A549 (cell line): Measurements from ENCODE around the gene ATP10A. TPM values are rescaled to one million over a fixed set of nuclear protein-coding genes. Genes with fewer than 3 reads are reported as not detected.

Experiments
- ATAC-seq, 2 experiments: fragments of 200-7000 bp in 1 of 2; fragments of >200 bp in 1 of 2; cut with Nextera tagmentation in 1 of 2; cut with Tn5 transposase in 1 of 2; 3 replicates each; pipeline versions ENCODE4 v1.8.0 to v1.9.1; 2018 to 2020; ENCODE audit warnings: mild to moderate bottlenecking in 1 of 2, moderate library complexity in 1 of 2
- CTCF ChIA-PET: fragments of 300-600 bp; sonication (Branson Sonifier 250); formaldehyde crosslinking; extraction: SDS; loops from one replicate; lab custom pipeline; 2021; ENCODE audit warnings: antibody characterized with exemption, inconsistent platforms; lab: Yijun Ruan, JAX
- POLR2A ChIA-PET: fragments of 350-600 bp; formaldehyde crosslinking; extraction: SDS; loops from one replicate; lab custom pipeline; 2021; ENCODE audit warnings: antibody characterized with exemption, inconsistent platforms; lab: Yijun Ruan, JAX
- DNase-seq, 2 experiments: peaks; one replicate each; pipeline versions ENCODE4 v3.0.0 to v3.0.0-alpha.2; 2011 to 2016; ENCODE audit warnings: low read depth in 1 of 2, low spot score in 1 of 2
- FAIRE-seq: peaks from 2 replicates; lab custom pipeline; 2011; peaks lifted over from hg19 to GRCh38; lab: Jason Lieb, UNC
- H3K27ac ChIP-seq, 2 experiments: fragments of >200 bp; sonication (Bioruptor Twin); formaldehyde crosslinking; 3 replicates each; pipeline ENCODE4 v1.5.1; 2016 to 2017
- H3K4me1 ChIP-seq: fragments of >200 bp; sonication (Bioruptor Twin); formaldehyde crosslinking; 3 replicates; pipeline ENCODE4 v1.6.1; 2016
- H3K4me2 ChIP-seq: fragments of >200 bp; sonication (Bioruptor Twin); formaldehyde crosslinking; 3 replicates; pipeline ENCODE4 v1.6.1; 2016
- H3K4me3 ChIP-seq: fragments of >200 bp; sonication (Bioruptor Twin); formaldehyde crosslinking; 3 replicates; pipeline ENCODE4 v1.5.1; 2016
- H3K9me3 ChIP-seq: fragments of >200 bp; sonication (Bioruptor Twin); formaldehyde crosslinking; 3 replicates; pipeline ENCODE4 v1.6.1; 2016
- BCL3 ChIP-seq: fragments of >200 bp; sonication (Bioruptor Twin); formaldehyde crosslinking; IDR thresholded peaks from 3 replicates; pipeline ENCODE4 v1.6.1; 2016
- BHLHE40 ChIP-seq: IDR thresholded peaks from 2 replicates; pipeline ENCODE4 v1.6.1; 2012; ENCODE audit warnings: low read depth, low read length, inconsistent platforms
- CBX8 ChIP-seq: fragments of 200-600 bp; sonication (generic); IDR thresholded peaks from 2 replicates; pipeline ENCODE4 v1.6.1; 2016
- CHD4 ChIP-seq: fragments of 200-600 bp; sonication (generic); IDR thresholded peaks from 2 replicates; pipeline ENCODE4 v1.6.1; 2016; ENCODE audit warnings: antibody characterized with exemption, mild to moderate bottlenecking, borderline replicate concordance
- CTCF ChIP-seq: fragments of >200 bp; sonication (Bioruptor Twin); formaldehyde crosslinking; IDR thresholded peaks from 3 replicates; pipeline ENCODE4 v1.5.1; 2016
- FOXS1 ChIP-seq: fragments of 250-450 bp; sonication (Bioruptor Pico); IDR thresholded peaks from 2 replicates; pipeline ENCODE4 v1.5.0; 2020; ENCODE audit warnings: mild to moderate bottlenecking, moderate library complexity
- GATA3 ChIP-seq: IDR thresholded peaks from 2 replicates; pipeline ENCODE4 v1.6.1; 2012; ENCODE audit warnings: borderline replicate concordance
- HDAC2 ChIP-seq: fragments of 200-600 bp; sonication (generic); IDR thresholded peaks from 2 replicates; pipeline ENCODE4 v1.6.1; 2016
- HES2 ChIP-seq: fragments of >200 bp; sonication (Bioruptor Twin); formaldehyde crosslinking; IDR thresholded peaks from 2 replicates; pipeline ENCODE4 v1.6.1; 2016
- HMGXB4 ChIP-seq: fragments of 250-450 bp; sonication (Bioruptor Pico); IDR thresholded peaks from 2 replicates; pipeline ENCODE4 v1.5.0; 2021; ENCODE audit warnings: mild to moderate bottlenecking, moderate library complexity, borderline replicate concordance
- HOXB13 ChIP-seq: fragments of 250-450 bp; sonication (Bioruptor Pico); IDR thresholded peaks from 2 replicates; pipeline ENCODE4 v1.5.0; 2020; ENCODE audit warnings: low read depth, mild to moderate bottlenecking, moderate library complexity
- KDM1A ChIP-seq: fragments of 200-600 bp; sonication (generic); IDR thresholded peaks from 2 replicates; pipeline ENCODE4 v1.6.1; 2016; ENCODE audit warnings: low read depth, mild to moderate bottlenecking
- KDM5A ChIP-seq: fragments of 200-600 bp; sonication (generic); IDR thresholded peaks from 2 replicates; pipeline ENCODE4 v1.6.1; 2016; ENCODE audit warnings: antibody characterized with exemption, mild to moderate bottlenecking
- MAZ ChIP-seq: fragments of 150-350 bp; IDR thresholded peaks from 2 replicates; pipeline ENCODE4 v1.6.1; 2014; ENCODE audit warnings: antibody characterized with exemption, low read depth, low read length, borderline replicate concordance
- MYC ChIP-seq: IDR thresholded peaks from 2 replicates; pipeline ENCODE4 v1.6.1; 2012; ENCODE audit warnings: mild to moderate bottlenecking, inconsistent platforms, low read length, improper control_type of control experiment, borderline replicate concordance
- NFE2L2 ChIP-seq: fragments of 150-350 bp; conservative IDR thresholded peaks from 2 replicates; pipeline ENCODE4 v1.6.1; 2014; ENCODE audit warnings: low read length
- NPAS2 ChIP-seq: fragments of 250-450 bp; sonication (Bioruptor Pico); IDR thresholded peaks from 2 replicates; pipeline ENCODE4 v1.8.0; 2022; ENCODE audit warnings: mild to moderate bottlenecking, moderate library complexity, borderline replicate concordance
- NR3C1 ChIP-seq: fragments of >200 bp; sonication (Bioruptor Twin); formaldehyde crosslinking; IDR thresholded peaks from 3 replicates; pipeline ENCODE4 v1.6.1; 2017
- POLR2AphosphoS2 ChIP-seq: conservative IDR thresholded peaks from 2 replicates; pipeline ENCODE4 v1.6.1; 2012; ENCODE audit warnings: low read length, improper control_type of control experiment, inconsistent platforms
- RAD21 ChIP-seq, 2 experiments: fragments of >200 bp in 1 of 2; sonication (Bioruptor Twin) in 1 of 2; formaldehyde crosslinking in 1 of 2; IDR thresholded peaks in 1 of 2; conservative IDR thresholded peaks in 1 of 2; 2 replicates in 1 of 2; 3 replicates in 1 of 2; pipeline ENCODE4 v1.6.1; 2012 to 2018; ENCODE audit warnings: inconsistent platforms in 1 of 2
- REST ChIP-seq: fragments of 200-600 bp; sonication (generic); IDR thresholded peaks from 2 replicates; pipeline ENCODE4 v1.6.1; 2016; ENCODE audit warnings: antibody characterized with exemption, mild to moderate bottlenecking, moderate library complexity
- TFCP2L1 ChIP-seq: fragments of 250-450 bp; sonication (Bioruptor Pico); IDR thresholded peaks from 2 replicates; pipeline ENCODE4 v1.5.0; 2021; ENCODE audit warnings: mild to moderate bottlenecking
- TP53 ChIP-seq: fragments of 250-450 bp; sonication (Bioruptor Pico); IDR thresholded peaks from 2 replicates; pipeline ENCODE4 v1.5.0; 2021; ENCODE audit warnings: mild to moderate bottlenecking, moderate library complexity
- USF2 ChIP-seq: fragments of 450-650 bp; IDR thresholded peaks from 2 replicates; pipeline ENCODE4 v1.6.1; 2014; ENCODE audit warnings: antibody characterized with exemption
- ZC3H11A ChIP-seq: fragments of 450-650 bp; IDR thresholded peaks from 2 replicates; pipeline ENCODE4 v1.6.1; 2014; ENCODE audit warnings: antibody characterized with exemption, mild to moderate bottlenecking
- ZFP36 ChIP-seq: fragments of 450-650 bp; IDR thresholded peaks from 2 replicates; pipeline ENCODE4 v1.6.1; 2014; ENCODE audit warnings: borderline replicate concordance; ENCODE audit not compliant: partially characterized antibody
- WGBS: methylation state at CpG from one replicate; pipeline ENCODE4 v1.1.6; 2017; ENCODE audit errors: missing lambda C conversion rate; 5-methylcytosine and 5-hydroxymethylcytosine counted together
- polyA plus RNA-seq, 4 experiments: library from polyadenylated mRNA; depleted of rRNA in 3 of 4; stranded (reverse); fragments of >200 nt; fragmentation: RNase III in 1 of 4; extraction: RNeasy Plus Mini Kit Qiagen cat#74134 plus additional on column Dnase treatment in 1 of 4; gene quantifications; 2 replicates in 3 of 4; 3 replicates in 1 of 4; pipeline ENCODE4 v1.2.3, GENCODE V29; 2011 to 2017

ATP10A gene
- polyA plus RNA-seq, 2 of the 4 experiments (the other 2 are of a cell fraction): 5.9 to 7.6 TPM

- no peak for ATAC-seq
- WGBS: 86% methylated on average over 4 of the region's 4 CpGs
- no peak for TF ChIP-seq REST
- TF ChIP-seq NFE2L2: no peak
- no peak for TF ChIP-seq CHD4
- no peak for TF ChIP-seq HES2
- no peak for TF ChIP-seq MAZ
- no peak for TF ChIP-seq MYC
- TF ChIP-seq NR3C1: no peak
- TF ChIP-seq ZC3H11A: no peak
- no peak for TF ChIP-seq BCL3
- TF ChIP-seq HDAC2: no peak
- no peak for TF ChIP-seq POLR2AphosphoS2
- no peak for TF ChIP-seq BHLHE40
- no peak for TF ChIP-seq RAD21 (conservative IDR thresholded peaks at IDR 0.05 in 1 of 2, IDR thresholded peaks at IDR 0.05 in 1 of 2)
- no peak for TF ChIP-seq TP53 (CRISPR knock-in tag)
- TF ChIP-seq HOXB13 (CRISPR knock-in tag): no peak
- no peak for TF ChIP-seq CBX8
- no peak for TF ChIP-seq TFCP2L1 (CRISPR knock-in tag)
- no peak for TF ChIP-seq USF2
- H3K27ac ChIP-seq: peak overlapping the region in 1 of 2 experiments; percentile 55; a peak in 3 of 6 replicates
- FAIRE-seq: no peak
- no peak overlapping the region for H3K4me2 ChIP-seq
- peaks cover 32% of the 10 kb centered on the region for H3K4me1 ChIP-seq
- H3K9me3 ChIP-seq: no peaks in the 10 kb centered on the region
- POLR2A ChIA-PET: no interaction called here
- no peak for DNase-seq
- CTCF ChIA-PET: interaction anchor here (2.5 kb wide), 1 partner anchor 43 kb away, joined by 7 read pairs; no protein-coding TSS in a partner anchor
- H3K4me3 ChIP-seq: no peak overlapping the region
Observed at GRCh38 chr15:25891081-25891480, 28.0 kb upstream of the ATP10A start.

- no peak for DNase-seq
- H3K4me3 ChIP-seq: no peak overlapping the region
- WGBS: 91% methylated on average over 5 of the region's 5 CpGs
- no peak for ATAC-seq
- no peak for FAIRE-seq
- peaks cover 32% of the 10 kb centered on the region for H3K4me1 ChIP-seq
- ChIA-PET POLR2A (no interaction called here), CTCF (interaction anchor here (2.5 kb wide), 1 partner anchor 43 kb away, joined by 7 read pairs; no protein-coding TSS in a partner anchor)
- TF ChIP-seq BHLHE40 (no peak), KDM5A (no peak), NPAS2 (CRISPR knock-in tag) (no peak), GATA3 (no peak), HMGXB4 (no peak), KDM1A (no peak), ZFP36 (no peak), FOXS1 (CRISPR knock-in tag) (no peak), NFE2L2 (no peak), RAD21 (conservative IDR thresholded peaks at IDR 0.05 in 1 of 2, IDR thresholded peaks at IDR 0.05 in 1 of 2) (no peak), CHD4 (no peak), CTCF (no peak), POLR2AphosphoS2 (no peak)
- peak overlapping the region in 1 of 2 experiments; percentile 55; a peak in 3 of 6 replicates for H3K27ac ChIP-seq
- no peak overlapping the region for H3K4me2 ChIP-seq
- H3K9me3 ChIP-seq: no peaks in the 10 kb centered on the region
Observed at GRCh38 chr15:25890529-25890928, 27.4 kb upstream of the ATP10A start.
